CD4-positive, alpha-beta memory T cell (primary cell): ENCODE measurements around the gene SGIP1. TPM values are rescaled to one million over a fixed set of nuclear protein-coding genes. Genes with fewer than 3 reads are reported as not detected.

ENCODE experiments used
- CTCF ChIA-PET: fragments of 350-600 bp; sonication (Branson Sonifier 250); formaldehyde crosslinking; loops from one replicate; lab custom pipeline; 2021; ENCODE audit warnings: inconsistent platforms; ENCODE audit not compliant: partially characterized antibody; lab: Charles Lee
- POLR2A ChIA-PET: fragments of 350-600 bp; sonication (Branson Sonifier 250); formaldehyde crosslinking; loops from one replicate; lab custom pipeline; 2021; ENCODE audit not compliant: partially characterized antibody; lab: Charles Lee
- DNase-seq, 5 donors: peaks; one replicate each; pipeline versions ENCODE4 v3.0.0 to v3.0.0-alpha.2; 2020 to 2022; ENCODE audit warnings: mixed read lengths in 1 of 5
- H3K27ac ChIP-seq: one replicate; pipeline ENCODE4 v1.7.0; 2013; ENCODE audit warnings: low read depth, low read length
- H3K27me3 ChIP-seq: 2 replicates; pipeline ENCODE4 v1.7.0; 2013; ENCODE audit warnings: mild to moderate bottlenecking, low read length, moderate library complexity; ENCODE audit not compliant: insufficient read depth
- H3K36me3 ChIP-seq: 2 replicates; pipeline ENCODE4 v1.7.0; 2013; ENCODE audit warnings: mild to moderate bottlenecking, low read length, moderate library complexity; ENCODE audit not compliant: insufficient read depth
- H3K4me1 ChIP-seq: 2 replicates; pipeline ENCODE4 v1.7.0; 2013; ENCODE audit warnings: mild to moderate bottlenecking, low read length, moderate library complexity; ENCODE audit not compliant: insufficient read depth
- H3K4me3 ChIP-seq, 2 donors: one replicate each; pipeline ENCODE4 v1.7.0; 2013; ENCODE audit warnings: low read length in 2 of 2, mild to moderate bottlenecking in 1 of 2
- H3K9me3 ChIP-seq, 2 donors: one replicate each; pipeline ENCODE4 v1.7.0; 2013; ENCODE audit warnings: low read length in 2 of 2, control low read depth in 1 of 2; ENCODE audit not compliant: control insufficient read depth in 1 of 2
- H3K27ac Mint-ChIP-seq, 7 donors: one replicate each; pipeline ENCODE4 v1.8.0; 2020 to 2021; ENCODE audit warnings: mixed read lengths in 7 of 7, mild to moderate bottlenecking in 6 of 7, inconsistent platforms in 3 of 7, moderate library complexity in 3 of 7
- H3K27me3 Mint-ChIP-seq, 2 donors: one replicate each; pipeline ENCODE4 v1.8.0; 2020 to 2021; ENCODE audit warnings: mixed read lengths in 2 of 2
- H3K36me3 Mint-ChIP-seq, 2 donors: one replicate each; pipeline ENCODE4 v1.8.0; 2020 to 2021; ENCODE audit warnings: mixed read lengths in 2 of 2, inconsistent platforms in 1 of 2, mild to moderate bottlenecking in 1 of 2
- H3K4me1 Mint-ChIP-seq, 4 donors: one replicate each; pipeline ENCODE4 v1.8.0; 2020 to 2021; ENCODE audit warnings: mixed read lengths in 4 of 4, mild to moderate bottlenecking in 1 of 4
- H3K4me3 Mint-ChIP-seq, 8 donors: one replicate each; pipeline ENCODE4 v1.8.0; 2020 to 2021; ENCODE audit warnings: mixed read lengths in 8 of 8, mild to moderate bottlenecking in 7 of 8, moderate library complexity in 6 of 8, inconsistent platforms in 3 of 8
- H3K9me3 Mint-ChIP-seq, 8 donors: one replicate each; pipeline ENCODE4 v1.8.0; 2020 to 2021; ENCODE audit warnings: mixed read lengths in 8 of 8, mild to moderate bottlenecking in 5 of 8, inconsistent platforms in 3 of 8, moderate library complexity in 1 of 8
- intact Hi-C: fragments of 100-400 bp; cut with micrococcal nuclease; formaldehyde crosslinking; loops from one replicate; pipeline ENCODE4 v1.15.1; 2023
- polyA plus RNA-seq, 2 donors: library from polyadenylated mRNA; unstranded; fragments of 300-500 nt; fragmentation: Illumina TruSeq; gene quantifications; one replicate each; pipeline ENCODE4 v1.2.3, GENCODE V29; 2021
- total RNA-seq, 2 experiments: library from RNA; stranded (reverse); gene quantifications; one replicate each; pipeline ENCODE4 v1.2.3, GENCODE V29; 2021

SGIP1 gene
- total RNA-seq: not detected
- polyA plus RNA-seq: not detected

GRCh38 chr1:66533804-66534740 lies at the start of gene SGIP1:
Gene SGIP1, plus strand, starts transcription at chr1:66534153. Its CDS starts 206 bp downstream, at chr1:66534359.
- no peaks in the 10 kb centered on the region for H3K27me3 ChIP-seq
- no peaks in the 10 kb centered on the region for H3K36me3 ChIP-seq
- ChIA-PET POLR2A (no interaction called here), CTCF (no interaction called here)
- Mint-ChIP-seq H3K9me3 (peaks cover 0 to 3% (median 0%) of the 10 kb centered on the region in 8 donors), H3K27ac (no peak within 1 kb of the TSS), H3K27me3 (peaks cover 35 to 40% of the 10 kb centered on the region in 2 donors), H3K4me3 (peak within 1 kb of the TSS; percentile 55 to 93 (median 84)), H3K4me1 (peaks cover 5 to 16% (median 13%) of the 10 kb centered on the region in 4 donors), H3K36me3 (no peaks in the 10 kb centered on the region)
- H3K4me3 ChIP-seq: peak within 1 kb of the TSS in 1 of 2 donors; percentile 17
- H3K27ac ChIP-seq: no peak within 1 kb of the TSS
- peak in 1 of 5 donors; percentile 41 for DNase-seq
- H3K4me1 ChIP-seq: peaks cover 7% of the 10 kb centered on the region
- intact Hi-C loops: no loop called here
- H3K9me3 ChIP-seq: no peaks in the 10 kb centered on the region

GRCh38 chr1:66489151-66489550 lies 44.8 kb upstream of the SGIP1 start:
- H3K27ac Mint-ChIP-seq: no peak overlapping the region
- no peaks in the 10 kb centered on the region for H3K9me3 Mint-ChIP-seq
- intact Hi-C loops: no loop called here
- no peak for DNase-seq
- H3K27me3 Mint-ChIP-seq: no peaks in the 10 kb centered on the region
- no peak overlapping the region for H3K4me3 ChIP-seq
- ChIA-PET POLR2A (no interaction called here), CTCF (no interaction called here)
- H3K27ac ChIP-seq: no peak overlapping the region
- H3K36me3 Mint-ChIP-seq: no peaks in the 10 kb centered on the region
- no peaks in the 10 kb centered on the region for H3K9me3 ChIP-seq
- H3K36me3 ChIP-seq: no peaks in the 10 kb centered on the region
- no peaks in the 10 kb centered on the region for H3K27me3 ChIP-seq
- no peaks in the 10 kb centered on the region for H3K4me1 ChIP-seq
- H3K4me3 Mint-ChIP-seq: no peak overlapping the region
- H3K4me1 Mint-ChIP-seq: no peaks in the 10 kb centered on the region

- H3K27me3 Mint-ChIP-seq: no peaks in the 10 kb centered on the region
- H3K27ac Mint-ChIP-seq: no peak overlapping the region
- H3K9me3 Mint-ChIP-seq: no peaks in the 10 kb centered on the region
- Histone ChIP-seq H3K4me3 (no peak overlapping the region), H3K27ac (no peak overlapping the region), H3K4me1 (no peaks in the 10 kb centered on the region), H3K36me3 (no peaks in the 10 kb centered on the region), H3K9me3 (no peaks in the 10 kb centered on the region), H3K27me3 (no peaks in the 10 kb centered on the region)
- CTCF ChIA-PET: interaction anchor here (1.1 kb wide), 1 partner anchor 14 kb away, joined by 5 read pairs; no protein-coding TSS in a partner anchor
- POLR2A ChIA-PET: no interaction called here
- intact Hi-C loops: no loop called here
- H3K4me1 Mint-ChIP-seq: no peaks in the 10 kb centered on the region
- DNase-seq: no peak
- H3K36me3 Mint-ChIP-seq: no peaks in the 10 kb centered on the region
- H3K4me3 Mint-ChIP-seq: no peak overlapping the region
Measured at GRCh38 chr1:66489972-66490601, 43.9 kb upstream of the SGIP1 start.

- no peaks in the 10 kb centered on the region for H3K9me3 ChIP-seq
- H3K36me3 Mint-ChIP-seq: no peaks in the 10 kb centered on the region
- ChIA-PET POLR2A (no interaction called here), CTCF (interaction anchor here (1.1 kb wide), 1 partner anchor 13 kb away, joined by 5 read pairs; no protein-coding TSS in a partner anchor)
- H3K27ac Mint-ChIP-seq: no peak overlapping the region
- no peaks in the 10 kb centered on the region for H3K4me1 Mint-ChIP-seq
- no peak overlapping the region for H3K27ac ChIP-seq
- H3K27me3 Mint-ChIP-seq: no peaks in the 10 kb centered on the region
- H3K4me3 ChIP-seq: no peak overlapping the region
- no peak for DNase-seq
- H3K36me3 ChIP-seq: no peaks in the 10 kb centered on the region
- H3K4me3 Mint-ChIP-seq: no peak overlapping the region
- no peaks in the 10 kb centered on the region for H3K4me1 ChIP-seq
- intact Hi-C loops: no loop called here
- no peaks in the 10 kb centered on the region for H3K27me3 ChIP-seq
- H3K9me3 Mint-ChIP-seq: no peaks in the 10 kb centered on the region
Measured at GRCh38 chr1:66490816-66491215, 43.1 kb upstream of the SGIP1 start.

GRCh38 chr1:66492424-66492823 lies 41.5 kb upstream of the SGIP1 start:
- Histone ChIP-seq H3K36me3 (no peaks in the 10 kb centered on the region), H3K4me1 (no peaks in the 10 kb centered on the region), H3K9me3 (no peaks in the 10 kb centered on the region), H3K27me3 (no peaks in the 10 kb centered on the region), H3K27ac (no peak overlapping the region), H3K4me3 (no peak overlapping the region)
- POLR2A ChIA-PET: no interaction called here
- no peaks in the 10 kb centered on the region for H3K4me1 Mint-ChIP-seq
- H3K4me3 Mint-ChIP-seq: no peak overlapping the region
- DNase-seq: no peak
- no peaks in the 10 kb centered on the region for H3K36me3 Mint-ChIP-seq
- intact Hi-C loops: no loop called here
- no peak overlapping the region for H3K27ac Mint-ChIP-seq
- no peaks in the 10 kb centered on the region for H3K9me3 Mint-ChIP-seq
- CTCF ChIA-PET: no interaction called here
- peaks cover 0 to 4% of the 10 kb centered on the region in 2 donors for H3K27me3 Mint-ChIP-seq

GRCh38 chr1:66493731-66494130 lies 40.2 kb upstream of the SGIP1 start:
- Histone ChIP-seq H3K27ac (no peak overlapping the region), H3K36me3 (no peaks in the 10 kb centered on the region), H3K4me3 (no peak overlapping the region), H3K4me1 (no peaks in the 10 kb centered on the region), H3K27me3 (no peaks in the 10 kb centered on the region), H3K9me3 (no peaks in the 10 kb centered on the region)
- CTCF ChIA-PET: no interaction called here
- Mint-ChIP-seq H3K36me3 (no peaks in the 10 kb centered on the region), H3K4me3 (no peak overlapping the region), H3K27me3 (peaks cover 0 to 6% of the 10 kb centered on the region in 2 donors), H3K27ac (no peak overlapping the region), H3K9me3 (no peaks in the 10 kb centered on the region), H3K4me1 (no peaks in the 10 kb centered on the region)
- POLR2A ChIA-PET: no interaction called here
- DNase-seq: no peak
- intact Hi-C loops: no loop called here

- intact Hi-C loops: no loop called here
- Histone ChIP-seq H3K4me1 (no peaks in the 10 kb centered on the region), H3K9me3 (no peaks in the 10 kb centered on the region), H3K36me3 (no peaks in the 10 kb centered on the region), H3K27ac (no peak overlapping the region), H3K4me3 (no peak overlapping the region), H3K27me3 (no peaks in the 10 kb centered on the region)
- H3K27ac Mint-ChIP-seq: no peak overlapping the region
- H3K9me3 Mint-ChIP-seq: peaks cover 0 to 2% (median 0%) of the 10 kb centered on the region in 8 donors
- H3K4me1 Mint-ChIP-seq: no peaks in the 10 kb centered on the region
- ChIA-PET CTCF (no interaction called here), POLR2A (no interaction called here)
- H3K36me3 Mint-ChIP-seq: no peaks in the 10 kb centered on the region
- no peak for DNase-seq
- H3K4me3 Mint-ChIP-seq: no peak overlapping the region
- H3K27me3 Mint-ChIP-seq: peaks cover 2 to 9% of the 10 kb centered on the region in 2 donors
Measured at GRCh38 chr1:66494482-66494881, 39.5 kb upstream of the SGIP1 start.
